ENCODE measurements around the gene FSIP1. TPM values are rescaled to one million over a fixed set of nuclear protein-coding genes. Genes with fewer than 3 reads are reported as not detected.

FSIP1 gene
- total RNA-seq = 4.3 TPM

DNA sequence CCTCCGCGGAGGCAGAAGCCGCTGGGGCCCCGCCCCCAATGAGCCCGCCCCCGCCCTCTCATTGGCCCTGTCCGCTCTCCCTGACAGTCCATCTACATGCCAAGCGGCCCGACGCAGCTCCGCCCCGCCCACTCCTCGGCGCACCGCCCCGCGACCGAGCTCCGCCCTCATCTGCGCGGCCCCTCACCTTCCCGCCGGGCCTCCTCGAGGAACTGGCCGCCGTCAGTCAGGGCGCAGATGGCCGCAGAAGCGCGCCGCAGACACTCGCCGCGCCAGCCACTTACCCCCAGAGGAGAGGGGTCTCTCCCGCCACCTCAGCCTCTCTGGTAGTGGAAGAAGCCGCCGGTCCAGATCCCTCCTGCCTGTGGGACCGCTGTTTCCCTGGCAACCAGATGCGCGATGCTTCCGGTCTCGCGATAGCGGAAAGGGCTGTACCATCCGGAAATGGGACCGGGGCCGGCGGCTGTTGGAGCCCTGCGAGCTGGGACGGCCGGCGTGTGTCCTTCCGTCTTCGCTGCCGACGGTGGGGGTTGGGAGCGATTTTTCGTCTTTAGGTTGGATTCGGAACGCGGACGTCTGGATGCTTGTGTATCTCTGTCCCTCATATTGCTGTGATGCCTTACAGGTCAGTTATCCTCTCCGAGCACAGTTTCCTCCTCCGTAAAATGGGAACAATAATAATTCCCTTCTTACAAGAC, at the start of gene FSIP1:
Gene FSIP1 (minus strand): TSS at position 401 of the 698 bp plus-strand sequence. CDS start 6,317 bp downstream, outside the sequence.

DNA sequence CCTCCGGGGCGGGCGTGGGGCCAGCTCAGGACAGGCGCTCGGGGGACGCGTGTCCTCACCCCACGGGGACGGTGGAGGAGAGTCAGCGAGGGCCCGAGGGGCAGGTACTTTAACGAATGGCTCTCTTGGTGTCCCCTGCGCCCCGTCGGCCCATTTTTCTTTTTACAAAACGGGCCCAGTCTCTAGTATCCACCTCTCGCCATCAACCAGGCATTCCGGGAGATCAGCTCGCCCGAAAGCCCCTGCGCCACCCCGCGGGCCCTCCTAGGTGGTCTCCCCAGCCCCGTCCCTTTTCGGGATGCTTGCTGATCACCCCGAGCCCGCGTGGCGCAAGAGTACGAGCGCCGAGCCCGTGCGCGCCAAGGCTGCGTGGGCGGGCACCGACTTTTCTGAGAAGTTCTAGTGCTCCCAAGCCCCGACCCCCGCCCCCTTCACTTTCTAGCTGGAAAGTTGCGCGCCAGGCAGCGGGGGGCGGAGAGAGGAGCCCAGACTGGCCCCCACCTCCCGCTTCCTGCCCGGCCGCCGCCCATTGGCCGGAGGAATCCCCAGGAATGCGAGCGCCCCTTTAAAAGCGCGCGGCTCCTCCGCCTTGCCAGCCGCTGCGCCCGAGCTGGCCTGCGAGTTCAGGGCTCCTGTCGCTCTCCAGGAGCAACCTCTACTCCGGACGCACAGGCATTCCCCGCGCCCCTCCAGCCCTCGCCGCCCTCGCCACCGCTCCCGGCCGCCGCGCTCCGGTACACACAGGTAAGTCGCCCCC, 202.0 kb downstream of the FSIP1 start, which contains the start of gene THBS1:
Gene THBS1 (plus strand): TSS at position 595 of the 757 bp plus-strand sequence. CDS start 779 bp downstream, outside the sequence.

Other genes starting within 250 kb of the FSIP1 start
- 177 TPM for gene THBS1, start 201.8 kb downstream of the FSIP1 start, total RNA-seq
- 19.8 TPM for gene GPR176, start 137.4 kb upstream of the FSIP1 start, total RNA-seq
- 47.9 TPM for gene EIF2AK4, start 151.3 kb upstream of the FSIP1 start, total RNA-seq

Measured in camera-type eye (tissue), 1 donor.